HG02588 (cell line): ENCODE results near the gene AGPAT2.
"Not testable (repeated sequence)": the region's sequence is repeated elsewhere in the genome, so short reads cannot be mapped to it uniquely, and the experiment has no call there.

Experiments used
- ATAC-seq: cut with Tn5 transposase; IDR thresholded peaks from one replicate; pipeline ENCODE4 v1.9.1; 2021; ENCODE audit warnings: mild to moderate bottlenecking, moderate library complexity; ENCODE audit not compliant: unreplicated experiment

The AGPAT2 gene

DNA sequence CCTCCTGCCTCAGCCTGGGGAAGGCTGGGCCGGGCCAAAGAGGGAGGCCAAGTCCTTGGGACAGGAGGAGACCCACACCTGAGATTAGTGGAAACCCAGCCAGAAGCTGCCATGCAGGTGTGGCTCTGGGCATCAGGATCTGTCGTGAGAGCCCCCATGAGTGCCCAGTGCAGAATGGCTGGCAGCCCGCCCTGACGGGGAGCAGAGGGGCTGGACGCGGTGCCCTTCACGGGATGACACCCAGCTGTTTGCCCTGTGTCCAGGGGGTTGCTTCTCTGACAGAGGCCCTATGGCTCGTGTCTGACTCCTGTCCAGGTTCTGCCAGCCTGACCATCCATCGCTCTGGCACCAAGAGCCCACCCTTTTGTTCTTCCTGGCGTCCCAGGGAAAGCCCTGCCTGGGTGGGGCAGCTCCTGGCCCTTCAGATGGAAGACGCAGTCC lies 33.7 kb upstream of the AGPAT2 start:
- no peak for ATAC-seq

DNA sequence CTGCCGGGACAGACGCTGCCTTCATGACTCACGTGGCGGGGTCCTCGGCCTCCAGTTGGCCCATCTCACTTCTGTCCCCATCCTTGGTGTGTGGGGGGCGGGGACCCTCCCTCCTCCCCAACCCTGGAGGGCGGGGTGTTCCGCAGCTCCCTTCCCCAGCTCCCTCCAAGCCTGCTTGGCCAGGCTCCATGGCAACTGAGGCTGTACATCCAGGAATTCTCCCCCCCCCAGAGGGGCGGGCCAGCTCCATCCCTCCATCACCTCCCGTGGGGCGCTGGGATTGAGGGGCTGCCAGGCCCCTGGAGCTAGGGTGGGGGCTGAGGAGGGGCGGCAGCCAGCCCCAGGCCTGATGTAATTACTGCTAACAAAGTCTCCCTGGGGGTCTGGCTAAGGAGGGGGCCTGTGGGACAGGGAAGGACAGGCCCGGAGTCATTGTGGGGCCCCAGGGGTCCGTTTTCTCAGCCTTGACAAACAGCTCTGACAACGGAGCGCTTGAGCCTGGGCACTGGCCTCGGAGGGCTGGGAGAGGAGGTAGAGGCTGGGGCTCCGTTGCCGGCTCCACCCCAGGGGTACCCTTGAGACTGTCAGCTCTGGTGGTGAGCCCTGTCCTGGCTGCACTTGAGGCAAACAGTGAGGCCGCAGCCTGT lies 33.1 kb upstream of the AGPAT2 start:
- no peak for ATAC-seq

DNA sequence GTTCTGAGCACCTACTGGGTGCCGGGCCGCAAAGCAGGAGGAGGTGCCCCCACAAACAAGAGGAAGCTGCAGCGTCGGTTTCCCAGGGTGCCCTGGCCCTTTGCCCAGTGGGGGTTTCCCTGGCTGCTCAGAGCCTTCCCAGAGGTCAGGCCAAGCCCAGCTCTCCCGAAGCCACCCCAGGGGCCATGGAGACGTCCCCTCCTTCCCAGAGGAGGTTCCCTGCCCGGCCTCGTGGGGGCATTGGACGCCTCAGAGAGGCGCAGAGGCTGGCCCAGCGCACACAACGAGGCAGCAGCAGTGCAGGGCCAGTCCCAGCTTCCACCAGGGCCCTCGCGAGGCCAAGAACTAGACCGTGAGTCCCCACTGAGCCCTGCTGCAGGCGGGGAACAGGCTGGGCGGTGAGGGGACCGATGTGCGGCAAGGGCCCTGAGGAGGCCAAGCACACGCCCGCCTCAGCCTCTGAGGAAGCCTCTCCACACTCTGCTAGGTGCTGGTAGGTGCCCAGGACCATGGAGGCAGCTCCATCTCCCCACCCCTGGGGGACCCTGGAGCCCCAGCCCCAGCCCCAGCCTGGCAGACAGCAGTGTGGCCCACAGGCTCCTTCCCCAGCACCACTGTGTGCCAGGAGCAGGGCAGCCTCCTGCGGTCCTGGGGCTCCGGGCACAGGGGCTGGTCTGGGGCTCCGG lies 32.1 kb upstream of the AGPAT2 start:
- ATAC-seq = no peak

DNA sequence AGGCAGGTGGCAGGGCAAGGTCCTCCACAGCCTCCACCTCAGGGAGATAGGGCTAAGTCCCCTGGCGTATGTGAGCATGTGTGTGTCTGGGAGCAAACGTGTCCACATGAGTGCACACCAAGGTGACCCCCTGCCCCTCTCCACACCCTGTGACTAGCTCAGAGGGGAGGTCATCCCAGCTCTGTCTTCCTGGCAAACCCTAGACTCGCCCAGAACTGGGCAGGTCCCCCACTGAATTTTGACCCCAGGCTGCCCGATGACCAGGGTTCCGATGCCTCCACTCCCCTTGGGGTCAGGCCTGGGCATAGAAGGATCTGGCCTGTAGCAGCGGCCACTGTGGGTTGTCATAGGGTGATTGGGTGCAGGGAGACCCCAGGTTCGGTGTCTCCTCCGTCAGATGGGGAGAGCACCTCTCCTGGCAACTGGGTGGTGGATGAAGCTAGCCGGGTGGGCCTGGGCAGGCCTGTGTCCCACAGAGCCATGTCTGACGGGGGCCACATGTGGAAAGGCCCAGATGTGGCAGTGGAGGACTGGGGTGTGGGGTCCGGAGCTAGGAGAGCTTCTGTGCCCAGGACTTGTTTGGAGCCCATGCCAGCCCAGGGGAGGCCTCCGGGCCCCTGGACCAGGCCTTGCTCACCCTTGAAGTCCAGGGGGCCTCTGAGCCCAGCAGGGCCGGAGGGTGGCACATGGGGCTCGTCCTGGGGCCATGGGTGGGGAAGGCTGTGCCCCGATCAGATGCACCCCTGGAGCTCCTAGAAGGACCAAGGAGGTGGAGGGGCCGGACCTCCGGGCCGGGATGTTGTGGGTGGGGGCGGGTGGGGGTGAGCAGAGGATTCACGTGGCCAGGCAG lies 31.3 kb upstream of the AGPAT2 start:
- ATAC-seq = no peak

DNA sequence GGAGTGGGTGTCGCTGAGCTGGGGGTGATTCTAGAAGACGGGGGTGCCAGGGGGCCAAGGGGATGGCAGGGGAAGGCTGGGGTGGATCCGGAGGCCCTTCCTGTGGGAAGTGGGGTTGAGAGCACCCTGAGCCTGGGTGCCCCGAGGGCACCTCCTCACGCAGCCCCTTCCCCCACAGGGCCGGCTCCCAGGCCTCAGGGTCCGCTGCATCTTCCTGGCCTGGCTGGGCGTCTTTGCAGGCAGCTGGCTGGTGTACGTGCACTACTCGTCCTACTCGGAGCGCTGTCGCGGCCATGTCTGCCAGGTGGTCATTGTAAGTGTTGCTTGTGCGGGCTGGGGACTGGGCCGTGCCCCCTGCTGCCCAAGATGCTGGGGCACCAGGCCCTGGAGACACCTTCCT lies 30.1 kb upstream of the AGPAT2 start:
- ATAC-seq = no peak

DNA sequence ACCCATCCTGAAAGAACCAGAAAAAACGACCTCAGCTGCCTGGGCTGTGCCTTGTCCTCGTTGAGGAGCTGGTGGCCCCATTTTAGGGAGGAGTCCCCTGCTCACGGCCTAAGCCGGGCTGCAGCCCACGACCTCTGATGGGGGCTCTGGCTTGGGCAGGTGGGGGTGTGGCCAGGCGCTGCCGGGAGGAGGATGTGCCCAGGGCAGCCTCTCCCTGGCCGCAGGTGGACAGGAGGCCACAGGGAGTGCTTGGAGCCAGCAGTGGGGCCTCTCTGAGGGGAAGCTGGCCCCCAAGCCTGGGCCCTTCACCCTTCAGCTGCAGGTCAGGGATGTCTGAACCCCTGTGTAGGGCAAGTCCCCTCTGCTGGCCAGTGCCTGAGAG lies 27.6 kb upstream of the AGPAT2 start:
- ATAC-seq = no peak

DNA sequence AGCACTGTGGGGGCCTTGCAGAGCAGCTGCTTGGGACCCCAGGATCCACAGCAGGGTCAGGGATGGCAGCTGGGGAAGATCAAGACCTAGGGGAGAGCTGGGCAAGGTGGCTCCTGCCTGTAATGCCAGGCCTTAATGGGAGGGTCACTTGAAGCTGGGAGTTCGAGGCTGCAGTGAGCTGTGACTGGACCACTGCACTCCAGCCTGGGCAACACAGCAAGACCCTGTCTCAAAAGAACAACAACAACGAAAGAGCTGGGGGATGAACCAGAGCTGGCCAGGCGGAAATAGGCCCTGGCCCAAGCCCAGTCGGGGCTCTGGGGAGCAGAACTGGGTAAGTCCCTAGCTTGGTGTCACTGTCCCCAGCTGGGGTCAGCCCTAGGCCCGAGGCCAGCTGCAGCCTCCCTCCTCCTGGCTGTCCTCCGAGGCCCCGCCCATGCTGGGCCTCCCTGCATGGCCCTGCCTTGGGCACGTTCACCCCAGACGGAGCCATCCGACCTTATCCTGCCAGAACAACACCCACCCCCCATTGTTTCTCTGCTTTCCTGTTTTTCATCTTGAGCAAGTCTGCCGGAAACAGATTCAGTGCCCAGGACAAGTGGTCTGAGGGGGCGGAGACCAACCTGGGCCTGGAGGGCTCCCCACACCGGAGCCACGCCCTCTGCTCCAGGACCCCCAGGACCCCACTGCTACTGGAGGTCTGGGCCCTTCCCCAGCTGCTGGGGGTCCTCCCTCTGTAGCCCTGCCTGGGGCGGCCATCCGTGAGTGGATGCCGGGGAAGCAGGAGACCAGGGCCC lies 27.0 kb upstream of the AGPAT2 start:
- no peak for ATAC-seq

DNA sequence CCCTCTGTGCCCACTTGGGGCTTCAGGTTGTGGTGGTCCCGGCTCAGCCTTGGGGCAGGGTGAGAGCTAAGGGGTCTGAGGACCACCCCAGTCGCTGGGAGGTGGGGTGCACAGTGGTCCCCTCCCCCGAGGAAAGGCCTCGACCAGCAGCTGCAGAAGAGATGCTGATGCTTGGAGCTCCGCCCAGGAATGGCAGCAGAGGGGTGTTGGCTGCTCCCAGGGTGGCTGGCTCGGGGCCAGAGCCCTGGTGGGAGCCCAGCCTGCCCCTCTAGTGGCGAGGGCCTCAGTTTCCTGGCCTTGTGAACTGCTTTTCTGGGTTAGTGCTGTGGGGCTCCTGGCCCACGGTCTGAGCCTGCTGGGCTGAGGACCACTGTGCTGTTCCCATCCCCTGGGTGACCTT lies 26.3 kb upstream of the AGPAT2 start:
- ATAC-seq = no peak

DNA sequence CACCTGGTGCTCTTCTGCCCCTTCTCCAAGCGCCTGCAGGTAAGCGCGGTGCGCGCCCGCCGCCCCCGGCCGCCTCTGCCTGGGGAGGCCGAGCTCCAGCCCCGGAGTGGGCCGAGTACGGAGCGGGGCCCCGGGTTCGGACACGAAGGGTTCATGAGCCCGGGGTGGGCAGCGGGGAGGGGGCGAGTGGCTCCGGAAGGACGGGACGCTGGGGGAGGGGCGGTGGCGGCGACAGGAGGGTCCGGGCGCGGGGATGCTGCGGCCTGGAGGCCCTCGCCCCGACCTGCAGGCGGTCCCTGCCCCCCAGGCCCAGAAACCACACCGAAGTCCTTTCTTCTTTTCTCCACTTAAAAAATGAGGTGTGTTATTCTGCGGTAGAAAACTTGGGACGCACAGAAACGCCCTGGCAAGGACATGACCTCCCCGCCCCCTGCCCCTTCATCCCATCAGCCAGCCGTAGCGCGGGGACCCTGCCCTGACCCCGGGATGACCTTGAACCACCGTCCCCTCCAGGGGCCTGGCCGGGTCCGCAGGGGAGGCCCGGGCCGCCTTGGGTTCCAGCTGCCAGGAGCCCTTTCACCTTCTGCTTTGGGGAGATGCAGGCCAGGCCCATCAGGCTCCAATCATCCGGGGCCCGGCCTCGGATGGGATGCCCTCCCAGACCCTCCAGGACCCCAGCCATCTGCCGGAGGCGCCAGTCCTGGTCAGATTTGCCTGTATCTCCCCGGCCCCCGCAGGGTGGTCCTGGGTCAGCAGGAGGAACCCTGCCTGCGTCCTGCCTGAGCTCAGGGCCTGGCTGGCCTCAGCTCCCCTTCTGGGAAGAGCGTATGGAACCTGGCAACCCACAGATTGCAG lies 25.7 kb upstream of the AGPAT2 start:
- no peak for ATAC-seq

DNA sequence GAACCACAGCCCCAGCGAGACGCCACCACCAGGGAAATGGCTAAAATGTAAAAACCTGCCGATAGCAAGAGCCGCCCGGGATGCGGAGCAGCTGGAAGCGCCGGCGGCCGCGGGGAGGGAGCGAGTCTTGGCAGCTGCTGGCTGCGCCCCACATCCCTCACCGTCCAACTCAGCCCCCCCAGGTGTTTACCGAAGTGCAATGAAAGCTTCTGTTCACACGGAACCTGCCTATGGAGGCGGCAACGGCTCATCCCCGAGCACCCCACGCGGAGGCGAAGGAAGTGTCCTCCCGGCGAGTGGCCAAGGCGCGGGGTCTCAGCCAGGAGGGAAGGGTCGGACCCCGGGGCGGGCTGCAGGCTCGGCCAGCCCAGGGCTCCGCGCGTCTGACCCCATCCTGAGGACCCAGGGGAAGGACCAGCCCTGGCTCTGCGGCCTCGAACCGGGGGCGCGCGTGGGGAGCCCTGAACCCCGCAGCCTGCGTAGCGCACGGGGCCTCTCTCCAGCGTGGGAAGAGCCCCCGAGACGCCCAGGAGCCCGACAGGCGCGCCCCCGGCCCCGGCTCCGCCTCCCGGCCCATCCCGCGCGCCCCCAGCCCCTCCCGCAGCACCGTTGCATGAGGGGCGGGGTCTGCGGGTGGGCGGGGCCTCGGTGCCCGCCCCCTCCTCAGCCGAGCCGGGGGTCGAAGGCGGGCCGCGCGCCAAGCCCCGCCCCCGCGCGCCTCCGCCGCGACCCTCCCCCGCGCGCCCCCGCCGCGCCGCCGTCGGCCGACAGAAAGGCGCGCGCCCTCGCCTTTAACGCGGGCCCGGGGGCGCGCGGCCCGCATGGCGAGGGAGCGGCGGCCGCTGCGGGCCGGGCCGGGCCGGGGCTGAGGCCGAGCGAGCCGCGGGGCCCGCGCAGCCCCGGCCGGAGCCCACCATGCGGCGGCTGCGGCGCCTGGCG lies 24.8 kb upstream of the AGPAT2 start, which contains the start of gene DIPK1B:
Gene DIPK1B (plus strand): TSS at position 822 of the 939 bp plus-strand sequence. CDS start 94 bp downstream, at position 916.
- ATAC-seq = no peak

DNA sequence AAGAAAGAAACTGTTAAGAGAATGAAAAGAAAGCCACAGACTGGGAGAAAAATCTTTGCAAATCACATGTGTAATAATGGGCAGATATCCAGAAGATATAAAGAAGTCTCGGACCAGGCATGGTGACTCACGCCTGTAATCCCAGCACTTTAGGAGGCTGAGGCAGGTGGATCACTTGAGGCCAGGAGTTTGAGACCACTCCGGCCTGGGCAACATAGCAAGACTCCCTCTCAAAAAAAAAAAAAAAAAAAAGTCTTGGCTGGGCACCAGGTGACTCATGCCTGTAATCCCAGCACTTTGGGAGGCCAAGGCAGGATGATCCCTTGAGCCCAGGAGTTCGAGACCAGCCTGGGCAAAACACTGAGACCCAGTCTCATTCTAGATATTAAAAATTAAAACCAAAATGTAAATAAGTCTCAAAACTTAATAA lies 24.0 kb upstream of the AGPAT2 start:
- ATAC-seq = not testable (repeated sequence)

DNA sequence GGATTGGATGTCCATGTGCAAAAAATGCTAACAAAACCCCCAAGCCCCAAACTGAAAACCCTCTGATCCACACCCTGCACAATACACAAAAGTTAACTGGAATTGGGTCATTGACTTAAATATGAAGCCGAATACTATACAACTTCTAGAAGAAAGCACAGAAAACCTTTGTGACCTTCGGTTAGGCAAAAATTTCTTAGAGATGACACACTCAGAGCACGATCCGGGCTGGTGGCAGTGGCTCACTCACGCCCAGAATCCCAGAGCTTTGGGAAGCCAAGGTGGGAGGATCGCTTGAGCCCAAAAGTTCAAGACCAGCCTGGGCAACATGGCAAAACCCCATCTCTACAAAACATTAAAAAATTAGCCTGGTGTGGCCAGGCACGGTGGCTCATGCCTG lies 23.3 kb upstream of the AGPAT2 start:
- no peak for ATAC-seq

DNA sequence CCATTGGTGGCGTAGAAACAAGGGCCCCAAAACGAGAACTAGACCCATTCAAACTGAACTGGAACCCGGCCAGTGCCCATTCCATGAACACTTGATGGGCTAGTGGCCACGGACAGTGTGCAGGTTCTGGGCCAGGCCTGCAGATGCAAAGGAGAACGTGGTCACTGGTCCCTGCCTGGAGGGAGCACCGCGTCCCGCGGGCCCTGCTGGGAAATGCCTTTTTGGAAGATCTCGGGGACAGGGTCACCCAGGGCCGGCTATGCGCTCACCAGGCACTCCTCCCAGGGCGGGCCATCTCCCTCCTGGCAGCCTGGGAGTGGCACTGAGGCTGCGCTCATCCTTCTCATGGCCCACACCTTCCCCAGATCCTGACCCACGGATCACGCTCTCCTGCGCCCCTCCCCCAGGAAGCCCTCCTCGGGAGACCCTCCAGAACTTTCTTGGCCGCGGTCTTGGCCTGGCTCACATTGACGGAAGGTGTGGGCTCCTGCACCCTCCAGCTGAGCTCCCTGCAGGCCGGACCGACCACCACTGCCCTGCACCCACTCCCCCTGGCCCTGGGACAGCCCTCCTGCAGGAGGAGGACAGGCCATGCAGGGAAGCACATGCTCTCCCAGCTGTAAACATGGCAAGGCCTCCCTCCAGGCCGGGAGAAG lies 22.3 kb upstream of the AGPAT2 start:
- ATAC-seq = no peak

DNA sequence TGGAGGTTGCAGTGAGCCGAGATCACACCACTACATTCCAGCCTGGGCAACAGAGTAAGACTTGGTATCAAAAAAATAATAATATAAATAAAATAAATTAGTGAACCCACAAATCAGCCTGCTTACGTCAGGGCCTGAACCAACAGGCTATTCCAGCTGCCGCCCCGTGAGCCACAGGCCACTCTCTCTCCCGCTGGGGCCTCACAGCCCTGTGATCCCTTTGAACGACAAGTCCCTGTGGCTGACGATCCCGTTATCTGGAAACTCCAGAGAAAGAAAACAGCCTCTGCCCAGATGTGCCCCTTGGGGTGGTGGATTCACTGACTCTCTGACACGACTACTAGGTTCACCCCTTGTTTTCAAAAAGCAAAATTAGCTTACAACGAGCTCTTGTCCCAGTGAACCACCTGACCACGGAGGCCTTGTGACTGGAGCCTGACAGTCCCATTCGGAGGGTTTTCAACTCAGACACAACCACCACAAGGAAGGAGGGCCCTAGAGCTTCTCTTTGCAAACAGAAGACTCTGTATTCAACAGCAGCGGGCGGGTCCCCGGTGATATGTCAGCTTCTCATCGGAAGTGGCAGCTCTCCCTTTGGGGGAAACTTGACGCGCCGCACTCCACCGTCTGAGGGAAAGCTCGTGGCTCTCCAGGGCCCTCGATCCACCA lies 20.7 kb upstream of the AGPAT2 start:
- no peak for ATAC-seq

DNA sequence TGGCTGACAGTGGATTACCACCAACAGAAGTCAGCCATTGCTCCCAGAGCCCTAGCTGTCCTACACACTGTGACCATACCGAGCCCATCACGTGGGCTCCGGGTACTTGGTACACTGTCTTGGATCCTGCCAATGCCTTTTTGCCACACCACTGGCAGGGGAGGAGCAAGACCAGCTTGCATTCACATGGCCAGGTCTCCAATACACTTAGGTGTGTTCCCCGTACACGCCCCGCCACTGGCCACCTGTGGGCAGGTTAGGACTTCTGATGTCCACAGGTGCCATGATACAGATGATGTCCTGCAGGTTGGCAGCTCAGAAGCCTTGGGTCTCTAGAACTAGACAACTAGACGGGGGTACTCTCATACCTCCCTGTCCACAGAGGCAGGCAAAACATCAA lies 19.8 kb upstream of the AGPAT2 start:
- ATAC-seq = no peak

DNA sequence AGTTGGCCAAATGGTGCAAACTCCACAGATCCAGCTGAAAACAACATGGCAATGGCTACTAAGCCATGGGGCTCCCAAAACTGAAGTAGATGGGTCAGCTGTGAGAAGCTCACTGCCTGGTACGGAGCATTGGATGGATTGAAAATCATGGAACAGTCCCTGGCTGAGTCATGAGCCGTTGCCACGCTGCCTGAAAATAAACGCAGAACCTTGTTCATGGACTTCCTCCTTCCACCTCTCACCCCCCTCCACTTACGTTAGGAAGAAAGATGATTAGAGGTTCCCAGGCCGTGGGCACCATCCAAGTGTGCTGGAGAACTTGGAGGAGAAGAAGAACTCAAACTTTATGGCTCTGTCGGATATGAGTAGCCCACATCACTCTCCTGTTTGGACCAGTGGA lies 18.3 kb upstream of the AGPAT2 start:
- ATAC-seq = no peak

DNA sequence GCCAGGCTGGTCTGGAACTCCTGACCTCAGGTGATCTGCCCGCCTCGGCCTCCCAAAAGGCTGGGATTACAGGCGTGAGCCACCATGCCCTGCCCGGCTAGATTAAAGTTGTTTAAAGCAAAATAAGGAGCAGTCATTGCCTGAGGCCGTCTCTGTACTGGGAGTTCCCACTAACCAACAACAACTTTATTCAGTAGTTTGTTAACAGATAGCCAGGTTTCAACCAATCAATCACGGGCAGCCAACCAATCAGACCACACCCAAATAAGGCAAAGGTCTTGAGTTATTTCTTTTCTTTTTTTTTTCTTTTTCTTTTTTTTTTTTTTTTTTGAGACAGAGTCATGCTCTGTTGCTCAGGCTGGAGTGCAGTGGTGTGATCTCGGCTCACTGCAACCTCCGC lies 17.5 kb upstream of the AGPAT2 start:
- ATAC-seq = not testable (repeated sequence)
